Mesodermal cell (in vitro differentiated cells): ENCODE measurements around the gene DYRK1A.

ENCODE experiments used
- H3K27ac ChIP-seq: 2 replicates; pipeline ENCODE4 v1.7.0; 2013; ENCODE audit warnings: mild to moderate bottlenecking, low read depth, low read length, moderate library complexity; ENCODE audit not compliant: severe bottlenecking
- H3K36me3 ChIP-seq: 2 replicates; pipeline ENCODE4 v1.7.1; 2013; ENCODE audit warnings: mild to moderate bottlenecking, low read length, moderate library complexity; ENCODE audit not compliant: control insufficient read depth, insufficient read depth
- H3K4me1 ChIP-seq: one replicate; pipeline ENCODE4 v1.7.1; 2013; ENCODE audit warnings: mild to moderate bottlenecking, low read length; ENCODE audit not compliant: insufficient read depth, control insufficient read depth, poor library complexity, severe bottlenecking
- H3K4me3 ChIP-seq: 2 replicates; pipeline ENCODE4 v1.7.0; 2013; ENCODE audit warnings: low read length, control low read depth, mild to moderate bottlenecking; ENCODE audit not compliant: insufficient read depth, poor library complexity, severe bottlenecking; ENCODE audit errors: extremely low read depth
- H3K9me3 ChIP-seq: 2 replicates; pipeline ENCODE4 v1.7.1; 2013; ENCODE audit warnings: mild to moderate bottlenecking, low read length, moderate library complexity; ENCODE audit not compliant: control insufficient read depth
- WGBS, 2 experiments: methylation state at CpG; one replicate each; pipeline ENCODE4 v1.1.5; 2013; ENCODE audit warnings: missing lambda C conversion rate in 2 of 2; ENCODE audit not compliant: insufficient coverage in 2 of 2; 5-methylcytosine and 5-hydroxymethylcytosine counted together

DYRK1A gene

GRCh38 chr21:37433456-37433840, 66.9 kb downstream of the DYRK1A start:
- no peaks in the 10 kb centered on the region for H3K4me1 ChIP-seq
- no peak overlapping the region for H3K27ac ChIP-seq
- no peaks in the 10 kb centered on the region for H3K9me3 ChIP-seq
- 94% methylated on average over 3 of the region's 5 CpGs; no CpG with 5 or more reads in 1 of the 2 experiments for WGBS, 2 experiments
- peaks cover 24% of the 10 kb centered on the region for H3K36me3 ChIP-seq
- H3K4me3 ChIP-seq: no peak overlapping the region

GRCh38 chr21:37435120-37435519, 68.5 kb downstream of the DYRK1A start:
- H3K4me3 ChIP-seq: no peak overlapping the region
- H3K27ac ChIP-seq: peak overlapping the region; percentile 51
- no peaks in the 10 kb centered on the region for H3K4me1 ChIP-seq
- peaks cover 5% of the 10 kb centered on the region for H3K9me3 ChIP-seq
- WGBS, 2 experiments: 28 to 67% methylated on average over 2 to 4 of the region's 6 CpGs
- H3K36me3 ChIP-seq: peaks cover 22% of the 10 kb centered on the region

GRCh38 chr21:37435711-37436110, 69.1 kb downstream of the DYRK1A start:
- H3K9me3 ChIP-seq: peaks cover 5% of the 10 kb centered on the region
- H3K27ac ChIP-seq: peak overlapping the region; percentile 51
- 97 to 100% methylated on average over 2 of the region's 3 CpGs for WGBS, 2 experiments
- no peaks in the 10 kb centered on the region for H3K4me1 ChIP-seq
- H3K36me3 ChIP-seq: peaks cover 16% of the 10 kb centered on the region
- H3K4me3 ChIP-seq: no peak overlapping the region

- Histone ChIP-seq H3K36me3 (peaks cover 12% of the 10 kb centered on the region), H3K9me3 (peaks cover 5% of the 10 kb centered on the region), H3K27ac (no peak overlapping the region), H3K4me3 (no peak overlapping the region), H3K4me1 (no peaks in the 10 kb centered on the region)
- 75 to 100% methylated on average over 1 of the region's 2 CpGs for WGBS, 2 experiments
Observed at GRCh38 chr21:37436174-37436573, 69.6 kb downstream of the DYRK1A start.

GRCh38 chr21:37437376-37438080, 71.0 kb downstream of the DYRK1A start:
- no CpG with 5 or more reads among the region's 1 CpG for WGBS, 2 experiments
- H3K9me3 ChIP-seq: peaks cover 5% of the 10 kb centered on the region
- no peak overlapping the region for H3K4me3 ChIP-seq
- no peak overlapping the region for H3K27ac ChIP-seq
- H3K4me1 ChIP-seq: no peaks in the 10 kb centered on the region
- peaks cover 9% of the 10 kb centered on the region for H3K36me3 ChIP-seq

- WGBS, 2 experiments: 80 to 88% methylated on average over 1 of the region's 4 CpGs
- H3K36me3 ChIP-seq: peaks cover 13% of the 10 kb centered on the region
- no peak overlapping the region for H3K27ac ChIP-seq
- H3K4me3 ChIP-seq: no peak overlapping the region
- H3K4me1 ChIP-seq: no peaks in the 10 kb centered on the region
- H3K9me3 ChIP-seq: peaks cover 5% of the 10 kb centered on the region
Observed at GRCh38 chr21:37443683-37444082, 77.1 kb downstream of the DYRK1A start.

- Histone ChIP-seq H3K4me3 (no peak overlapping the region), H3K9me3 (no peaks in the 10 kb centered on the region), H3K27ac (peak overlapping the region; percentile 23), H3K4me1 (peaks cover 7% of the 10 kb centered on the region), H3K36me3 (peaks cover 13% of the 10 kb centered on the region)
- 89 to 93% methylated on average over 5 of the region's 5 CpGs for WGBS, 2 experiments
Observed at GRCh38 chr21:37445228-37445627, 78.7 kb downstream of the DYRK1A start.

GRCh38 chr21:37446552-37446951, 80.0 kb downstream of the DYRK1A start:
- Histone ChIP-seq H3K4me1 (peaks cover 14% of the 10 kb centered on the region), H3K36me3 (peaks cover 13% of the 10 kb centered on the region), H3K9me3 (no peaks in the 10 kb centered on the region), H3K27ac (no peak overlapping the region), H3K4me3 (no peak overlapping the region)
- 86 to 90% methylated on average over 3 of the region's 5 CpGs for WGBS, 2 experiments

GRCh38 chr21:37447288-37447936, 80.8 kb downstream of the DYRK1A start:
- H3K36me3 ChIP-seq: peaks cover 13% of the 10 kb centered on the region
- peaks cover 22% of the 10 kb centered on the region for H3K4me1 ChIP-seq
- WGBS, 2 experiments: 83 to 94% methylated on average over 3 to 4 of the region's 7 CpGs
- H3K4me3 ChIP-seq: no peak overlapping the region
- H3K27ac ChIP-seq: no peak overlapping the region
- H3K9me3 ChIP-seq: no peaks in the 10 kb centered on the region

- WGBS, 2 experiments: 85 to 94% methylated on average over 6 of the region's 6 CpGs
- H3K9me3 ChIP-seq: no peaks in the 10 kb centered on the region
- no peak overlapping the region for H3K27ac ChIP-seq
- peaks cover 33% of the 10 kb centered on the region for H3K4me1 ChIP-seq
- no peak overlapping the region for H3K4me3 ChIP-seq
- H3K36me3 ChIP-seq: peaks cover 6% of the 10 kb centered on the region
Observed at GRCh38 chr21:37449302-37449937, 82.8 kb downstream of the DYRK1A start.
